K562 (cell line): ENCODE results near the gene LIFR. TPM values are rescaled to one million over a fixed set of nuclear protein-coding genes. Genes with fewer than 3 reads are reported as not detected.

Experiments used
- AFF1 ChIP-seq, 2 experiments: fragments of 450-650 bp; IDR thresholded peaks; 2 replicates each; pipeline ENCODE4 v1.6.1; 2018; ENCODE audit warnings: mild to moderate bottlenecking in 2 of 2, low read depth in 1 of 2; ENCODE audit not compliant: partially characterized antibody in 2 of 2
- STAT6 ChIP-seq: sonication (generic); formaldehyde crosslinking; IDR thresholded peaks from 2 replicates; pipeline ENCODE4 v1.8.1; 2023; ENCODE audit warnings: mild to moderate bottlenecking, missing genetic modification reagents
- TEAD4 ChIP-seq, 2 experiments: sonication (generic) in 1 of 2; formaldehyde crosslinking in 1 of 2; IDR thresholded peaks; 2 replicates each; pipeline versions ENCODE4 v1.6.1 to v1.8.0; 2012 to 2022; ENCODE audit warnings: borderline replicate concordance in 1 of 2, inconsistent platforms in 1 of 2, low read length in 1 of 2, mild to moderate bottlenecking in 1 of 2, missing genetic modification reagents in 1 of 2
- polyA plus RNA-seq, 8 experiments: library from polyadenylated mRNA; depleted of rRNA in 4 of 8; stranded (reverse) in 5 of 8; unstranded in 3 of 8; fragments of >200 nt; fragmentation: Nextera tagmentation in 2 of 8; fragmentation: Illumina TruSeq in 1 of 8; extraction: Ambion mirVana in 2 of 8; extraction: Trizol in 1 of 8; gene quantifications; 2 replicates each; pipeline versions ENCODE4 v1.2.1 to v1.2.3, GENCODE V29; 2011 to 2014; ENCODE audit warnings: inconsistent platforms in 1 of 8, missing spikeins in 1 of 8
- total RNA-seq, 7 experiments: library from RNA; depleted of rRNA in 6 of 7; stranded (reverse); fragments of >200 nt in 6 of 7; fragmentation: Illumina TruSeq in 2 of 7; extraction: Trizol in 2 of 7; gene quantifications; 2 replicates each; pipeline versions ENCODE4 v1.2.1 to v1.2.3, GENCODE V29; 2011 to 2021; ENCODE audit warnings: low replicate concordance in 1 of 7

LIFR gene
- total and polyA plus RNA-seq, 9 of the 15 experiments (the other 6 are each of a cell fraction or from before 2014, with no cell fraction given), result 0.43 to 5.7 (median 3.3) TPM

GRCh38 chr5:38576961-38577684 lies 20.7 kb upstream of the LIFR start (continued):
- TF ChIP-seq TEAD4 (IDR thresholded peaks at IDR 0.05; ENCODE audit: low read length) (no peak), TEAD4 (CRISPR knock-in tag; IDR thresholded peaks at IDR 0.05; ENCODE audit: borderline replicate concordance) (no peak), AFF1 (IDR thresholded peaks at IDR 0.05; ENCODE audit: low read depth in 1 of 2, partially characterized antibody in 2 of 2) (no peak), STAT6 (CRISPR knock-in tag) (no peak)
